Measurements from ENCODE around the gene VPS29.
"Not testable (repeated sequence)": the region's sequence is repeated elsewhere in the genome, so short reads cannot be mapped to it uniquely, and the experiment has no call there.

Gene VPS29

DNA sequence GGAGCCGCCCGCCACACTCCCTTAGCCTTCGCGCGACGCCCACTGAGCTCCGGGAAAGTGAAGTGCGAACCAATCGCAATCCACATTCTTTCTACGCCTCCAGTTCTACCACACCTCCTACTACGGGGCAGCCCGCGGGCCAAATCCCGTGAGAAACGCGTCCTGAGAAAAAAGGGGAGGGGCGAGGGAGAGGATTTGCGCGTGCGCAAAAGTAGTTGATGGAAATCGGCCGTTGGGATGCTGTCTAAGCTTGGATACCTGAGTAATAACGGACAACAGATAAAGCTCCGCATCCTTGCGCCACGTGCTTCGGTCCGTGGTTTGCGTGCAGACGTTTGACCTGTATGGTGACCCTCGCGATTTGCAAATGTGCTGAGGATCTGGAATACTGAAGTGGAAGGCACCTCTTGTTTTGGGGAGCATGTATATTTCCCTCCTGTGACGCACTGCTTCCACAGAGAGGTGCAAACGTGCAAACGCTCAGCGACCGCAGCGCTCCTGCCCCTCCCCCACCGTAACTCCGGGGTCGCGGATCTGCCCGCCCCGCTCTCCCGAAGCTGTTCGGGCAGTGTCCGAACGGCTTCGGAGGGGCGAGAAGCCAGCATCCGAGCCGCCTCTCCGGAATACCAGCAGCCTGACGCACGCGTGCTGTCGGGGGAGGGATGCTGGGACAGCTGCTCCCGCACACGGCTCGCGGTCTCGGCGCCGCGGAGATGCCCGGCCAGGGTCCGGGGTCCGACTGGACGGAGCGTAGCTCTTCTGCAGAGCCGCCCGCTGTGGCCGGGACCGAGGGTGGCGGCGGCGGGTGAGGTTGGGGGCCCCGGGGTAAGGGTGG, 33.5 kb downstream of the VPS29 start, which contains the start of the genes FAM216A and GPN3:
TSS of gene FAM216A (plus strand) at position 632 of the 835 bp plus-strand sequence. CDS start at position 663, 31 bp downstream.
TSS of gene GPN3 (minus strand) at position 44 of the 835 bp plus-strand sequence. CDS start 54 bp downstream, outside the sequence.
- TF ChIP-seq, protein P1, sequence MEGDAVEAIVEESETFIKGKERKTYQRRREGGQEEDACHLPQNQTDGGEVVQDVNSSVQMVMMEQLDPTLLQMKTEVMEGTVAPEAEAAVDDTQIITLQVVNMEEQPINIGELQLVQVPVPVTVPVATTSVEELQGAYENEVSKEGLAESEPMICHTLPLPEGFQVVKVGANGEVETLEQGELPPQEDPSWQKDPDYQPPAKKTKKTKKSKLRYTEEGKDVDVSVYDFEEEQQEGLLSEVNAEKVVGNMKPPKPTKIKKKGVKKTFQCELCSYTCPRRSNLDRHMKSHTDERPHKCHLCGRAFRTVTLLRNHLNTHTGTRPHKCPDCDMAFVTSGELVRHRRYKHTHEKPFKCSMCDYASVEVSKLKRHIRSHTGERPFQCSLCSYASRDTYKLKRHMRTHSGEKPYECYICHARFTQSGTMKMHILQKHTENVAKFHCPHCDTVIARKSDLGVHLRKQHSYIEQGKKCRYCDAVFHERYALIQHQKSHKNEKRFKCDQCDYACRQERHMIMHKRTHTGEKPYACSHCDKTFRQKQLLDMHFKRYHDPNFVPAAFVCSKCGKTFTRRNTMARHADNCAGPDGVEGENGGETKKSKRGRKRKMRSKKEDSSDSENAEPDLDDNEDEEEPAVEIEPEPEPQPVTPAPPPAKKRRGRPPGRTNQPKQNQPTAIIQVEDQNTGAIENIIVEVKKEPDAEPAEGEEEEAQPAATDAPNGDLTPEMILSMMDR (conservative IDR thresholded peaks at IDR 0.05; ENCODE audit: control insufficient read depth, insufficient read depth, low read depth, low read length) = no peak
- H3K4me3 ChIP-seq (ENCODE audit: control insufficient read depth, low read depth, low read length) = peak within 1 kb of the TSS; percentile 98
- peak; percentile 98 for DNase-seq (ENCODE audit: low read depth)

DNA sequence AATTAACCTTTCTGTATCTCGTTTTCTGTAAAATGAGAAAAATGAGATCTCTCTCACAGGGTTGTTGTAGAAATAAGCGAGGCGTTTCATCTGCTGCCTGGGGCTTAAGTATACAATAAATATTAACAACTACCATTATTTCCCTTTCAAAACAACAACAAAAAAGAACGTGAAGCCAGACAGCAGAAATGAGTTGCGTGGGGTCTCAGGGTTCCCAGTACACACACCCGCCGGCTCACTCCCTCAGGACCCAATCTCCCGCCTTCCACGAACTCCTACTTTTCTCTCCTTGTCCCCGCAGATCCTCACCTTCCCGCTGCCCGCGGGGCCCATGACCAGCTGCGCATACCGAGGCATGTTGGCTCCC, 34.1 kb downstream of the VPS29 start:
- TF ChIP-seq, protein P1 (conservative IDR thresholded peaks at IDR 0.05; ENCODE audit: control insufficient read depth, insufficient read depth, low read depth, low read length) = no peak
- H3K4me3 ChIP-seq (ENCODE audit: control insufficient read depth, low read depth, low read length) = peak overlapping the region; percentile 98
- no peak for DNase-seq (ENCODE audit: low read depth)

DNA sequence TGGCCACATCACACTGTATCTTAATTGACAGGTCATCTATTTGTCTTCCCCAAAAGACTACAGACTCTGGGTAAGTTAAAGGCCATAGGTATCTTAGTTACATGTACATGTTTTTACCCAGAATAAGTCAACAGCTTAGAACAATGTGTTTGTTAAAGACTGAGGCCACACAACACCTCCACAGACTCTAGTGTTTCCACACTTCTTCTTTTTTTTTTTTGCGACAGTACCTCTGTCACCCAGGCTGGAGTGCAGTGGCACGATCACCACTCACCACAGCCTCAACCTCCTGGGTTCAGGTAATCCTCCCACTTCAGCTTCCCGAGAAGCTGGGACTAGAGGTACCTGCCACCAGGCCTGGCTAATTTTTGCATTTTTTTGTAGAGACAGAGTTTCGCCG, 35.1 kb downstream of the VPS29 start:
- DNase-seq (ENCODE audit: low read depth) = no peak
- TF ChIP-seq, protein P1 (conservative IDR thresholded peaks at IDR 0.05; ENCODE audit: control insufficient read depth, insufficient read depth, low read depth, low read length) = no peak
- peak overlapping the region; percentile 98 for H3K4me3 ChIP-seq (ENCODE audit: control insufficient read depth, low read depth, low read length)

DNA sequence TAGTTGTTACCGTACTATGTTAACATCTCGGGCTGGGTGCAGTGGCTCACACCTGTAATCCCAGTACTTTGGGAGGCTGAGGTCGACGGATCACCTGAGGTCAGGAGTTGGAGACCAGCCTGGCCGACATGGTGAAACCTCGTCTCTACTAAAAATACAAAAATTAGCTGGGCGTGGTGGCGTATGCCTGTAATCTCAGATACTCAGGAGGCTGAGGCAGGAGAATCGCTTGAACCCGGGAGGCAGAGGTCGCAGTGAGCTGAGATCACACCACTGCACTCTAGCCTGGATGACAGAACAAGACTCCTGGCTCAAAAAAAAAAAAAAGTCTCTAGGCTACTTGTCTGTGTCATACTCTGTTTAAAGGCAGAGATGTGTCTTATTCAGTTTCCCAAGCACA, 36.1 kb downstream of the VPS29 start:
- DNase-seq (ENCODE audit: low read depth) = not testable (repeated sequence)

DNA sequence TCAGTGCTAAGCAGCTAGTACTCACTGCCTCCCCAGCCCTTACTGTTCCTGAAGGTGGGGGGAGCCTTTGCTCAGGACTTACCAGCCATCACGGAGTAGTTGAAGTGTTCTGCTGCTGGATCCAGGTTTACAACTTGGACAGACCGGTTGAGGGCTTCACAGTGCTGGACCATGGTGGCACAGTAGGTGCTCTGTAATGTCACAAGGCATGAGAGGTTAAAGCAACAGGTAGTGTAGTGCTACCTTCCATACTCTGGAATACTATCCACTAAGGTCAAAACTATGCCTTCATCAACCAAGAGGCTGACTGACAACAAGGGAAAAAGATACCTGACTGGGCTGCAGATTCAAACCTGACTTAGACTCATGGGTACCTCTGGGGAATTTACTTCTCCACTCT, 36.9 kb downstream of the VPS29 start:
- no peak overlapping the region for H3K4me3 ChIP-seq (ENCODE audit: control insufficient read depth, low read depth, low read length)
- DNase-seq (ENCODE audit: low read depth) = no peak
- TF ChIP-seq, protein P1 (conservative IDR thresholded peaks at IDR 0.05; ENCODE audit: control insufficient read depth, insufficient read depth, low read depth, low read length) = no peak

More for the DNA sequence above, 36.1 kb downstream of the VPS29 start:
- not testable (repeated sequence) for H3K4me3 ChIP-seq (ENCODE audit: control insufficient read depth, low read depth, low read length)

DNA sequence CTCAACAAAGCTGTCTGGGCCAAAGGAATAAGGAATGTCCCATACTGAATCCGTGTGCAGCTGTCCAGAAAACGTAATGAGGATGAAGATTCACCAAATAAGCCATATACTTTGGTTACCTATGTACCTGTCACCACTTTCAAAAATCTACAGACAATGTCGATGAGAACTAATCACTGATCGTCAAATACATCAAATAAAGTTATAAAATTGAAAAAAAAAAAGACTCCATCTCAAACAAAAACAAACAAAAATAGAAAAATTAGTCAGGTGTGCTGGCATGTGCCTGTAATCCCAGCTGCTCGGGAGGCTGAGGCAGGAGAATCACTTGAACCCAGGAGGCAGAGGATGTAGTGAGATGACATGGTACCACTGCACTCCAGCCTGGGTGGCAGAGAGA, 40.7 kb downstream of the VPS29 start:
- not testable (repeated sequence) for H3K4me3 ChIP-seq (ENCODE audit: control insufficient read depth, low read depth, low read length); DNase-seq (ENCODE audit: low read depth)

DNA sequence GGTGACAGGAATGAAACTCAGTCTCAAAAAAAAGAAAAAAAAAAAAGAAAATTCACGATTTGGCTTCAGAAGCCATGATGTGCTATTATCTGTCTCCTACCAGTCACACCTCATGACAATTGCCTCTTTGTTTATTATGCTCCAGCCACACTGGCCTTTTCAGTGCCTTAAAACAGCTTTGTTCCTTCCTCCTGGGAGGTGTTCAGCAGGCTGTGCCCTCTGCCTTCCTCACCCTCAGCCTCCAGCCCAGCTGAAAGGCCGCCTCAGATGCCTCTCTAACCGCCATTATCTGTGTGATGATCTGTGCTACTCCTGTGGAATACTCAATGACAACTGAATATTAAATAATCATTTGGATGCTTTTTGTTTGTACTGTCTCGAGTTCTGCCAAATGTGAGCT, 43.2 kb downstream of the VPS29 start:
- TF ChIP-seq, protein P1 (conservative IDR thresholded peaks at IDR 0.05; ENCODE audit: control insufficient read depth, insufficient read depth, low read depth, low read length) = no peak
- DNase-seq (ENCODE audit: low read depth) = no peak

More for the DNA sequence above, 43.2 kb downstream of the VPS29 start:
- H3K4me3 ChIP-seq (ENCODE audit: control insufficient read depth, low read depth, low read length) = no peak overlapping the region

Measured in fibroblast of mammary gland (primary cell).